WTC11 (cell line): ENCODE data around the gene CDK5RAP2.

ENCODE experiments used
- ATF2 ChIP-seq: sonication (generic); formaldehyde crosslinking; IDR thresholded peaks from 2 replicates; pipeline ENCODE4 v1.8.1; 2022; ENCODE audit warnings: low read depth, missing genetic modification reagents, borderline replicate concordance
- CTCF ChIP-seq: fragments of 200-600 bp; IDR thresholded peaks from 2 replicates; pipeline ENCODE4 v1.8.0; 2022; ENCODE audit warnings: antibody characterized with exemption
- IRF1 ChIP-seq: sonication (generic); formaldehyde crosslinking; IDR thresholded peaks from 2 replicates; pipeline ENCODE4 v1.8.0; 2023; ENCODE audit warnings: missing genetic modification reagents
- TEAD4 ChIP-seq: sonication (generic); formaldehyde crosslinking; IDR thresholded peaks from 2 replicates; pipeline ENCODE4 v1.8.0; 2022; ENCODE audit warnings: mild to moderate bottlenecking, missing genetic modification reagents
- TF ChIP-seq, protein P1 (sequence below): sonication (generic); formaldehyde crosslinking; IDR thresholded peaks from 2 replicates; pipeline ENCODE4 v1.8.0; 2022; ENCODE audit warnings: missing genetic modification reagents
- TF ChIP-seq, protein P2 (sequence below): sonication (generic); formaldehyde crosslinking; conservative IDR thresholded peaks from 2 replicates; pipeline ENCODE4 v1.8.1; 2023; ENCODE audit warnings: mild to moderate bottlenecking, low read depth, missing genetic modification reagents, moderate library complexity
- TF ChIP-seq, protein P3 (sequence below): sonication (generic); formaldehyde crosslinking; IDR thresholded peaks from 2 replicates; pipeline ENCODE4 v1.8.1; 2022; ENCODE audit warnings: missing genetic modification reagents, borderline replicate concordance

DNA sequence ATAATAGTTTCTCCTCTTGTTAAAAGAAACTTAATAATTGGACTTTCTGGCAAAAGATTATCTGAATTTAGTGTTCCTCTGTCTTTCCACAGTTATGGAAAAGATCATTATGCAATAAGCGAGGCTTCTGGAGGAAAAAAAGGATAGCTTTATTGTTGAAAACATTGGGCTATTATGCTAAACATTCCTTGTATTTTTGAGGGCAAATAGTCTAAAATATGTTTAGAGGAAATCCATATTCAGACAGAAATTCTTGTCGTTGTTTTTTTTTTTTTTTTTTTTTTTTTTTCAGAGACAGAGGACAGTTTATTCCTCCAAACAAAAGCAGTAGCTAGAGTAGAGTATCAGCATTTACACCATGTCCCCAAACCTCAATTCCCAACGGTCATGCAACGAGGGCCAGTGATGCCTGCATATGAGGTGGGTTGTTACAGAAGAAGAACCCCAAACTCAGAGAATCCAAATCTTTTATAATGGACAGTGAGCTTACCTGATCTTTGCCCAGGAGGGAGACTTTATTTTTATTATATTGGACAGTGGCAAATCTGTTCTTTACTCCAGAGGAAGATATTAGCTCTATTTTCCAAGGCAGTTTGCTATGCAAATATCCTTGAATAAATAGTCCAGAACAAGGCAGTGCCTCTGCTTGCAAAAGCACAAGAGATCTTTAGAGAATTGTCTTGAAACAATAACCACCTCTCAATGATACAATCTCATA is 48.4 kb upstream of the CDK5RAP2 start:
- no peak for TF ChIP-seq CTCF
- no peak for TF ChIP-seq IRF1 (CRISPR knock-in tag)
- TF ChIP-seq, protein P1, sequence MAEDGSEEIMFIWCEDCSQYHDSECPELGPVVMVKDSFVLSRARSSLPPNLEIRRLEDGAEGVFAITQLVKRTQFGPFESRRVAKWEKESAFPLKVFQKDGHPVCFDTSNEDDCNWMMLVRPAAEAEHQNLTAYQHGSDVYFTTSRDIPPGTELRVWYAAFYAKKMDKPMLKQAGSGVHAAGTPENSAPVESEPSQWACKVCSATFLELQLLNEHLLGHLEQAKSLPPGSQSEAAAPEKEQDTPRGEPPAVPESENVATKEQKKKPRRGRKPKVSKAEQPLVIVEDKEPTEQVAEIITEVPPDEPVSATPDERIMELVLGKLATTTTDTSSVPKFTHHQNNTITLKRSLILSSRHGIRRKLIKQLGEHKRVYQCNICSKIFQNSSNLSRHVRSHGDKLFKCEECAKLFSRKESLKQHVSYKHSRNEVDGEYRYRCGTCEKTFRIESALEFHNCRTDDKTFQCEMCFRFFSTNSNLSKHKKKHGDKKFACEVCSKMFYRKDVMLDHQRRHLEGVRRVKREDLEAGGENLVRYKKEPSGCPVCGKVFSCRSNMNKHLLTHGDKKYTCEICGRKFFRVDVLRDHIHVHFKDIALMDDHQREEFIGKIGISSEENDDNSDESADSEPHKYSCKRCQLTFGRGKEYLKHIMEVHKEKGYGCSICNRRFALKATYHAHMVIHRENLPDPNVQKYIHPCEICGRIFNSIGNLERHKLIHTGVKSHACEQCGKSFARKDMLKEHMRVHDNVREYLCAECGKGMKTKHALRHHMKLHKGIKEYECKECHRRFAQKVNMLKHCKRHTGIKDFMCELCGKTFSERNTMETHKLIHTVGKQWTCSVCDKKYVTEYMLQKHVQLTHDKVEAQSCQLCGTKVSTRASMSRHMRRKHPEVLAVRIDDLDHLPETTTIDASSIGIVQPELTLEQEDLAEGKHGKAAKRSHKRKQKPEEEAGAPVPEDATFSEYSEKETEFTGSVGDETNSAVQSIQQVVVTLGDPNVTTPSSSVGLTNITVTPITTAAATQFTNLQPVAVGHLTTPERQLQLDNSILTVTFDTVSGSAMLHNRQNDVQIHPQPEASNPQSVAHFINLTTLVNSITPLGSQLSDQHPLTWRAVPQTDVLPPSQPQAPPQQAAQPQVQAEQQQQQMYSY = no peak
- no peak for TF ChIP-seq TEAD4
- TF ChIP-seq ATF2 = no peak
- TF ChIP-seq, protein P2, sequence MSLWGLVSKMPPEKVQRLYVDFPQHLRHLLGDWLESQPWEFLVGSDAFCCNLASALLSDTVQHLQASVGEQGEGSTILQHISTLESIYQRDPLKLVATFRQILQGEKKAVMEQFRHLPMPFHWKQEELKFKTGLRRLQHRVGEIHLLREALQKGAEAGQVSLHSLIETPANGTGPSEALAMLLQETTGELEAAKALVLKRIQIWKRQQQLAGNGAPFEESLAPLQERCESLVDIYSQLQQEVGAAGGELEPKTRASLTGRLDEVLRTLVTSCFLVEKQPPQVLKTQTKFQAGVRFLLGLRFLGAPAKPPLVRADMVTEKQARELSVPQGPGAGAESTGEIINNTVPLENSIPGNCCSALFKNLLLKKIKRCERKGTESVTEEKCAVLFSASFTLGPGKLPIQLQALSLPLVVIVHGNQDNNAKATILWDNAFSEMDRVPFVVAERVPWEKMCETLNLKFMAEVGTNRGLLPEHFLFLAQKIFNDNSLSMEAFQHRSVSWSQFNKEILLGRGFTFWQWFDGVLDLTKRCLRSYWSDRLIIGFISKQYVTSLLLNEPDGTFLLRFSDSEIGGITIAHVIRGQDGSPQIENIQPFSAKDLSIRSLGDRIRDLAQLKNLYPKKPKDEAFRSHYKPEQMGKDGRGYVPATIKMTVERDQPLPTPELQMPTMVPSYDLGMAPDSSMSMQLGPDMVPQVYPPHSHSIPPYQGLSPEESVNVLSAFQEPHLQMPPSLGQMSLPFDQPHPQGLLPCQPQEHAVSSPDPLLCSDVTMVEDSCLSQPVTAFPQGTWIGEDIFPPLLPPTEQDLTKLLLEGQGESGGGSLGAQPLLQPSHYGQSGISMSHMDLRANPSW = no peak
- TF ChIP-seq, protein P3, sequence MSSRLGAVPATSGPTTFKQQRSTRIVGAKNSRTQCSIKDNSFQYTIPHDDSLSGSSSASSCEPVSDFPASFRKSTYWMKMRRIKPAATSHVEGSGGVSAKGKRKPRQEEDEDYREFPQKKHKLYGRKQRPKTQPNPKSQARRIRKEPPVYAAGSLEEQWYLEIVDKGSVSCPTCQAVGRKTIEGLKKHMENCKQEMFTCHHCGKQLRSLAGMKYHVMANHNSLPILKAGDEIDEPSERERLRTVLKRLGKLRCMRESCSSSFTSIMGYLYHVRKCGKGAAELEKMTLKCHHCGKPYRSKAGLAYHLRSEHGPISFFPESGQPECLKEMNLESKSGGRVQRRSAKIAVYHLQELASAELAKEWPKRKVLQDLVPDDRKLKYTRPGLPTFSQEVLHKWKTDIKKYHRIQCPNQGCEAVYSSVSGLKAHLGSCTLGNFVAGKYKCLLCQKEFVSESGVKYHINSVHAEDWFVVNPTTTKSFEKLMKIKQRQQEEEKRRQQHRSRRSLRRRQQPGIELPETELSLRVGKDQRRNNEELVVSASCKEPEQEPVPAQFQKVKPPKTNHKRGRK (CRISPR knock-in tag) = no peak
